HAP-1 (cell line): ENCODE measurements around the gene FOCAD.
A peak's percentile ranks its signal among the peaks of the same experiment; 100 is the strongest.

ENCODE experiments used
- DNase-seq, 2 experiments: peaks; one replicate each; pipeline ENCODE4 v3.0.0-alpha.2; 2016 to 2020; ENCODE audit warnings: low spot score in 2 of 2
- H3K27me3 ChIP-seq: fragments of 250-450 bp; sonication (Bioruptor Pico); 2 replicates; pipeline ENCODE4 v1.5.1; 2020; ENCODE audit warnings: low read depth, mild to moderate bottlenecking, moderate library complexity
- H3K36me3 ChIP-seq: fragments of 250-450 bp; sonication (Bioruptor Pico); replicated peaks from 2 replicates; pipeline ENCODE4 v1.5.1; 2020; ENCODE audit warnings: mild to moderate bottlenecking
- H3K4me1 ChIP-seq: fragments of 250-450 bp; sonication (Bioruptor Pico); 2 replicates; pipeline ENCODE4 v1.5.1; 2020; ENCODE audit warnings: mild to moderate bottlenecking
- H3K4me3 ChIP-seq: fragments of 250-450 bp; sonication (Bioruptor Pico); 2 replicates; pipeline ENCODE4 v1.5.1; 2020; ENCODE audit warnings: mild to moderate bottlenecking, moderate library complexity
- H3K9me3 ChIP-seq: fragments of 250-450 bp; sonication (Bioruptor Pico); 2 replicates; pipeline ENCODE4 v1.5.1; 2020; ENCODE audit warnings: mild to moderate bottlenecking, moderate library complexity
- in situ Hi-C: fragments of 300-500 bp; cut with MboI; formaldehyde crosslinking; loops from 3 replicates; pipeline ENCODE4 v1.14.3; 2020; ENCODE audit warnings: low sequenced_read_pairs, inconsistent platforms, mixed read lengths

FOCAD gene

DNA sequence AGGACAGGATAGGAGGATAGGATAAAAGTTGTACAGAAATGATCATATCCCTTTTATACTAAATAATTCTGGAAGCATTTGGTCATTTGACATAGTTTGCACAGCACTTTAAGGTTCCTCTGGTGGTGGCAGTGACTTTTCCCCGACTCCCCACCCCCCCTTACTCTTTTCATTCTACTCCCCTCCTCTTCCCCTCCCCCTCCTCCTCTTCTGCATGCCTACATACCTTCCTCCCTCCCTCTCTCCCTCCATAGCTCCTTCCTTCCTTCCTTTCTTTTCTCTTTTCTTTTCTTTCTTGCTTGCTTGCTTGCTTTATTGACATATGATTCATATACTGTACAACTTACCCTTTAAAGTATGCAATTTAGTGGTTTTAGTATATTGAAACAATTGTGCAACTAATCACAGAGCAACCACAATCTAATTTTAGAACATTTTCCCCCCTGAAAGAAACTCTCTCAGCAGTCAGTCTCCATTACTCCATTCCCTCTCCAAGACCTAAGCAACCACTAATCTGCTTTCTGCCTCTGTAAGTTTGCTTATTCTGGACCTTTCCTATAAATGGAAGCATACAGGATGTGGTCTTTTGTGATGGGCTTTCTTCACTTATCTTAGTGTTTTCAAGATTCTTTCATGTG lies 188.4 kb downstream of the FOCAD start:
- no peak for DNase-seq
- H3K4me3 ChIP-seq = no peak overlapping the region
- H3K4me1 ChIP-seq = no peaks in the 10 kb centered on the region; the same call in 1 of the 2 replicates
- H3K27me3 ChIP-seq = no peaks in the 10 kb centered on the region
- H3K36me3 ChIP-seq = no peaks in the 10 kb centered on the region
- H3K9me3 ChIP-seq = no peaks in the 10 kb centered on the region
- in situ Hi-C loops = no loop called here

DNA sequence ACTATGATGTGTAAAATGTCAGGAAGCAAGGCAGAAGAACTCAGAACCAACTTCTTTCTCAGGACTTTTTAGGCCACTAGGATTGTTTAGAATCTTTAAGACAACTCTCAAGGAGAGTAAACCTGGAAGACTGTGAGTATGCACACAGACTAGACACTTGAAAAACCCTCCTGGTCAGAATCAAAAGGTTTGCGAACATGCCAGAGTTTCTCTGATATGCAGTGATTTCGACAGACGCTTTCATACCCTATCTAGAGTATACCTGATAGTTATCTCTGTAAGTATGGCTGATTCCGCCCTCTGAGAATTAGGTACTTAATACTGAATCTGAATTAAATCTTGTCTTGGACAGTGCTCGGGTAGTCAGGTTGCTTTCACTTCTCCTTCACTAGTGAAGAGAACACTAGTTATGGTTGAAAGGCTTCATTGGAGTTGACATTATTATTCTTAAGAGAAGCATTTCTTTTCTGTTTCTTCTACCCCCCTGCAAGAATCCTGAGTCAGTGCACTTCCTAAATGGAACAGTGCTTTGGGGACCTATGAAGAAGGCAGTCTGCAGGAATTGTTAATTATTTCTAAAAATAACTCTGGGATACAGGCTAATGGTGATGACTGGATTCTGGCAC lies 189.3 kb downstream of the FOCAD start:
- Histone ChIP-seq H3K4me3 (no peak overlapping the region), H3K4me1 (no peaks in the 10 kb centered on the region), H3K36me3 (no peaks in the 10 kb centered on the region), H3K27me3 (no peaks in the 10 kb centered on the region), H3K9me3 (no peaks in the 10 kb centered on the region)
- in situ Hi-C loops = no loop called here
- no peak for DNase-seq

- Histone ChIP-seq H3K4me1 (no peaks in the 10 kb centered on the region), H3K9me3 (no peaks in the 10 kb centered on the region), H3K4me3 (no peak overlapping the region), H3K27me3 (no peaks in the 10 kb centered on the region), H3K36me3 (no peaks in the 10 kb centered on the region)
- in situ Hi-C loops = loop anchor here (25.0 kb wide), 1 partner anchor 232 kb away; no protein-coding TSS in a partner anchor
- DNase-seq = no peak
These were observed 196.2 kb downstream of the FOCAD start for GRCh38 chr9:20880271-20880670.

DNA sequence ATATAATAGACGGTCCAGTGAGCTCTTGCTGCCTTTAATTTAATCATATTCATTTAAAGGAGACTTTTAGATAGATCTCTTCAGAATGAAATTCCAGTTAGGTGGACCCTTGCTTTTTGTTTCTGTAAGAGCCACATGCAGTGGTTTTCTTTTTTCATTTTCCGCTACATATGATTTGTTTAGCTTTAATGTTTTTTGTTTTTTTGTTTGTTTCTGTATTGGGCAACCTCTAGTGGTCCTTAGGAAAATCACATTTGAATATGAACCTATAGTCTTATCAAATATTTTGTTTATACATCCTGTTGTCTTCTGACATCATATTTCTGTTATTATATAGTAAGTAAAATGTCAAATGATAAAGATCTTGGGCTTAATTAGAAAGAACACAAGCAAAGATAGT lies 196.6 kb downstream of the FOCAD start:
- Histone ChIP-seq H3K36me3 (no peaks in the 10 kb centered on the region), H3K27me3 (no peaks in the 10 kb centered on the region), H3K4me3 (no peak overlapping the region), H3K4me1 (no peaks in the 10 kb centered on the region), H3K9me3 (no peaks in the 10 kb centered on the region)
- in situ Hi-C loops = loop anchor here (25.0 kb wide), 1 partner anchor 232 kb away; no protein-coding TSS in a partner anchor
- no peak for DNase-seq

DNA sequence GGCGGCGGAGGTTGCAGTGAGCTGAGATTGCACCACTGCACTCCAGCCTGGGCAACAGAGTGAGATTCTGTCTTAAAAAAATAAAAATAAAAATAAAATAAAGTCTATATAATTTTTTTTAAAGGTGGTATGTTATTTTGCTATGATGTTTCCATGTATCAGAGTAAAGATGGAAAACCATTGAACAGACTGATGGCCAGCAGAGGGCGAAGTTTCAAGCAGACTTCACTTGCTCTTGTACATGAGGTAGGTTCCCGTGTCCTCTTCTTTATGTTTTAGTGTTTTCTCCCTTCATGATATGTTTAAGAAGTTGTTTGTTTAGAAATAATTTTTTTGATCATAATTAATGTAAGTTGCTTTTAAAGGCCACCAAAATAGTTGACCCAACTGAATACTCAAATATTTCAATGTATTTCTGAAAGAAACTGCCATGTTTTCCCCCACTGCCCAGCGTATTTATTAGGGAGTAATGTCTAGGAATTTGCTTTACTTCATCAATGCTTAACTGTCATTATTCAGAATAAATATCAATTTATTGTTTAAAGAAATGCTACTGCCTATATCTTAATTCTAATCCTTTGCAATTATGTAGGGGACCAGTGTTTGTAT lies 201.0 kb downstream of the FOCAD start:
- peak; percentile 16 to 76 for DNase-seq
- no peaks in the 10 kb centered on the region for H3K4me1 ChIP-seq
- no peaks in the 10 kb centered on the region for H3K9me3 ChIP-seq
- H3K27me3 ChIP-seq = no peaks in the 10 kb centered on the region
- no peak overlapping the region for H3K4me3 ChIP-seq
- no peaks in the 10 kb centered on the region for H3K36me3 ChIP-seq
- in situ Hi-C loops = loop anchor here (25.0 kb wide), 1 partner anchor 227 kb away; no protein-coding TSS in a partner anchor

DNA sequence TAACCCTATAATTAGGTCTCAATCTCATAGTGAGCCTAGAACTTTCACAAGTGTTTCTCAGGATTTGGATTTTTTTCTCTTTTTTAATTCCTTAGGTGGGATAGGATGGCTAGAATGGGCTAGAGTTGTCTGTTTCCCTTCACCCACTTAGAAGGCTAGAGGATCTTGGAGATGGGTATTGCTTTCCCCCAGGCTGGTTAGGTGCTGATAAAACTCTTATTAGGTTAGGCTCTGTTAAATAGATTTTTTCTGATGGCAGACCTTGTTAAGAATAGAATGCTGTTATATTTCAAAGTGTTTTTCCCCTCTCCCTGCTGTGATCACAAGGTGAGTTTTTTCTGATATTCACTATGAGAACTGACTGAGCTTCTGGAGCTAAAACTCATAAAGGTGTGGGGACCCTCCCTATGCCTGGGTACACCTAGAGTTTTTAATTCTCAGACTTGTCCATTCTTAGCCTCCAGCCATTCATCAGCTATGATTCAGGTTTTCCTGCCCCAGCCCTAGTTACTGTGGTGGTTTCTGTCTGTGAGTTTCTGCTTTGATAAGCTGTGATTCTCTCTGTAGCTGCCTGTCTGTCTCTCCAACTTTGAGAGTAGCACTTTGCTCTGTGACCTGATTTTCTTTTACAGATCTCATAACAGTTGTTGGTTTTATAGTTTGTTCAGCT lies 215.0 kb downstream of the FOCAD start:
- DNase-seq = no peak
- H3K4me3 ChIP-seq = no peak overlapping the region
- in situ Hi-C loops = loop anchor here (25.0 kb wide), 1 partner anchor 213 kb away; no protein-coding TSS in a partner anchor

GRCh38 chr9:20903212-20903611 lies 219.2 kb downstream of the FOCAD start:
- Histone ChIP-seq H3K27me3 (no peaks in the 10 kb centered on the region), H3K4me1 (peaks cover 3% of the 10 kb centered on the region; the same call in 1 of the 2 replicates), H3K36me3 (no peaks in the 10 kb centered on the region), H3K9me3 (no peaks in the 10 kb centered on the region), H3K4me3 (no peak overlapping the region)
- in situ Hi-C loops = no loop called here
- DNase-seq = no peak

More for the DNA sequence above, 215.0 kb downstream of the FOCAD start:
- Histone ChIP-seq H3K27me3 (no peaks in the 10 kb centered on the region), H3K4me1 (peaks cover 3% of the 10 kb centered on the region; the same call in 1 of the 2 replicates), H3K9me3 (no peaks in the 10 kb centered on the region), H3K36me3 (no peaks in the 10 kb centered on the region)

- Histone ChIP-seq H3K4me1 (peaks cover 3% of the 10 kb centered on the region; the same call in 1 of the 2 replicates), H3K4me3 (no peak overlapping the region), H3K9me3 (no peaks in the 10 kb centered on the region), H3K27me3 (no peaks in the 10 kb centered on the region), H3K36me3 (no peaks in the 10 kb centered on the region)
- DNase-seq = no peak
- in situ Hi-C loops = no loop called here
These were observed 220.9 kb downstream of the FOCAD start for GRCh38 chr9:20904995-20905394.

DNA sequence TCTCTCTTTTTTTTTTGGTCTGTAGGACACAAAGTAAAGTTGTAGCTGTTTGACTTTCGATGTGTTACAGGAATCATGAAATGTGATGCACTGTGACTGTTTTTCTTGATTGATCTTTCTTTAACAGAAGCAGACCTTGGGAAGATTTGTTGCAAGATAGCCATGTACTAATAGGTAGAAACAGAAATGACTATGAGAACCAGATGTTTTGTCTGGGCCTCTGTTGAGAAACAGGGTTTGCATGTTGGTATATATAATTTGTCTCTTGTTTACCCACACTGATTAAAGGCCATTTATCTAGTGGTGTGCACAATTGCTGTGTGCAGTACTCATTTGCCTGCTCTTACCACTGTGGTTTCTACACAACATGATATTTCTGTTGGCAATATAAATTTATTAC lies 222.3 kb downstream of the FOCAD start:
- peaks cover 3% of the 10 kb centered on the region; the same call in 1 of the 2 replicates for H3K4me1 ChIP-seq
- DNase-seq = no peak
- no peak overlapping the region for H3K4me3 ChIP-seq
- H3K36me3 ChIP-seq = no peaks in the 10 kb centered on the region
- in situ Hi-C loops = no loop called here
- no peaks in the 10 kb centered on the region for H3K9me3 ChIP-seq
- no peaks in the 10 kb centered on the region for H3K27me3 ChIP-seq

- Histone ChIP-seq H3K4me3 (no peak overlapping the region), H3K9me3 (no peaks in the 10 kb centered on the region), H3K4me1 (peaks cover under 1% of the 10 kb centered on the region; the same call in 1 of the 2 replicates), H3K27me3 (no peaks in the 10 kb centered on the region), H3K36me3 (no peaks in the 10 kb centered on the region)
- in situ Hi-C loops = no loop called here
- no peak for DNase-seq
These were observed 224.4 kb downstream of the FOCAD start for GRCh38 chr9:20908461-20908860.

DNA sequence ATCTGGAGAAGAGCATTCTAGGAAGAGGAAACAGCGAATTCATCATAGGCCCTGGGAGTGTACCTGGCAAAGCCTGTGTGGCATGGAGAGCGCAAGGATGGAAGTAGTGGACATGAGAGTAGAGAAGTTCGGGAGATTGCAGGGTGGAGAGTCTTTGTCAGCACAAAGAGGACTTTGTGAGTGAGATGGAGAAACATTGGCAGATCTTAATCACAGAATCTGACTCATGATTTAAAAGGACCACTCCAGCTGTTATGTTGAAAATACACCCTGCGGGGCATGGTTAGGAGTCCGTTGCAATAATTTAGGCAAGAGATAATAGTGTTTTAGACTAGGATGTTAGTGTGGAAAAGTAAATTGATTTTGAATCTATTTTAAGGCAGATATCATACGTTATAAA lies 230.5 kb downstream of the FOCAD start:
- H3K4me3 ChIP-seq = no peak overlapping the region
- no peak for DNase-seq
- no peaks in the 10 kb centered on the region for H3K9me3 ChIP-seq
- in situ Hi-C loops = no loop called here
- H3K4me1 ChIP-seq = no peaks in the 10 kb centered on the region
- no peaks in the 10 kb centered on the region for H3K27me3 ChIP-seq
- peaks cover 6% of the 10 kb centered on the region; the same call in 1 of the 2 replicates for H3K36me3 ChIP-seq

DNA sequence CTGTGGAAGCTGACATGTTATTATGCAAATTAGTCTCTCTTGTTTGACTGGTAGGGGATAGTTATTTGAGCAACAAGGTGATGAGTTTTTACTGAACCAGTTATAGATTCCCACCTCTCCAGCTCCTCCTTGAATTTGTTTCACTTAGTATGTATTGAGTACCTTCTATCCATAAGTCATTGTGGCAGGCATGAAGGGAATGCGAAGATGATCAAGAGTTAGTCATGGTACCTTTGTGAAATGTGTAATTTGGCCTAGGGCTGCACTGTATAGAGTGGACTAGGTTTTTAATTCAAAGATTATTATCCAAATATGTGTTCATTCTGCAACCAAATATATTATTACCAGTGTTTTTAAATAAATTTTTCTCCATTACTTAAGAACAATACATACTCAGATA lies 237.3 kb downstream of the FOCAD start:
- DNase-seq = no peak
- Histone ChIP-seq H3K4me3 (no peak overlapping the region), H3K9me3 (no peaks in the 10 kb centered on the region), H3K4me1 (no peaks in the 10 kb centered on the region), H3K27me3 (no peaks in the 10 kb centered on the region), H3K36me3 (peaks cover 6% of the 10 kb centered on the region; the same call in 1 of the 2 replicates)
- in situ Hi-C loops = no loop called here

DNA sequence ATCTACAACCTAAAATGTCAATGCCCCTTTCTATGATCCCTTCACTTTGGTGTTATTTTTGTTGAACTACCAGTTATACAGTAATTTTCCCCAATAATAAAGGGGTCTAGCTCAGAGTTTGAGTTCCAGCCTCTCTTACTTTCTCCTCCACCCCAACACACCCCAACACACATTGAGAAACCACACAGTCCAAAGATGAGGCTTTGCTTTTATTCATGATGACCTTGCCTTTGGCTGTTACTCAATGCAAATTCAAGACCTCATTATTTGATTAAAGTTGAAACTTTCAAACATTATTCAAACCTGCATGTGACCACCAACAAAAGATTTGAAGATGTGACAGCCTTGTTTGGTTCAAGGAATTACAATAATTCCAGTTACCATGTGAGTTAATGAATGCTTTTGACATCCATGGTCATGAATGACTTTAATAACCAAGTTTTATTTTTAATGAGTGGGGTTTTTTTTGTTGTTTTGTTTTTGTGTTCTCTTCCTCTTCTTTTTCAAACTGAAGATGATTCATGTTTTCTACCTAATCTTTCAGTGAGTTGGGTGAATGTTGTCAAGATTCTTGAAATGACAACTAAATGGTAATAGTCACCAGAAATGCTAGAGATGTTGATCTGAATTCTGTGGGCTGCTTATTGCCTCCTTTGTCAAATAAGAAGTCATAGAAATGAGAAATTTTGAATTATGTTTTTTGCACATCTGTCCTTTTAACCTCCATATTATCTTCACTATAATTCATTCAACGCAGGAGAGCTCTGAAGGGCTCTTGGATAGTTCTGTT lies 241.4 kb downstream of the FOCAD start:
- no peaks in the 10 kb centered on the region; the same call in 1 of the 2 replicates for H3K36me3 ChIP-seq
- no peaks in the 10 kb centered on the region for H3K9me3 ChIP-seq
- H3K27me3 ChIP-seq = no peaks in the 10 kb centered on the region
- in situ Hi-C loops = no loop called here
- DNase-seq = no peak
- H3K4me3 ChIP-seq = no peak overlapping the region
- no peaks in the 10 kb centered on the region for H3K4me1 ChIP-seq
